Right cardiac atrium (tissue), 5 donors: ENCODE data around the gene GARIN6. TPM values are rescaled to one million over a fixed set of nuclear protein-coding genes. Genes with fewer than 3 reads are reported as not detected.
A peak's percentile ranks its signal among the peaks of the same experiment; 100 is the strongest.
"Not testable (repeated sequence)": the region's sequence is repeated elsewhere in the genome, so short reads cannot be mapped to it uniquely, and the experiment has no call there.

Source experiments
- ATAC-seq, 2 donors: fragments of 200-7000 bp; cut with Tn5 transposase; one replicate each; pipeline versions ENCODE4 v1.8.0 to v1.9.1; 2020; ENCODE audit warnings: moderate library complexity in 2 of 2, mild to moderate bottlenecking in 1 of 2
- DNase-seq, 3 donors: peaks; one replicate each; pipeline ENCODE4 v3.0.0-alpha.2; 2020
- H3K27ac ChIP-seq: one replicate; pipeline ENCODE4 v1.5.1; 2013; ENCODE audit warnings: mild to moderate bottlenecking, low read length, control low read depth, moderate library complexity
- H3K27me3 ChIP-seq: one replicate; pipeline ENCODE4 v1.6.1; 2013; ENCODE audit not compliant: control insufficient read depth, insufficient read depth
- H3K4me1 ChIP-seq: one replicate; pipeline ENCODE4 v1.6.1; 2013; ENCODE audit warnings: low read length; ENCODE audit not compliant: control insufficient read depth, insufficient read depth
- H3K4me3 ChIP-seq: one replicate; pipeline ENCODE4 v1.5.1; 2013; ENCODE audit warnings: low read length, control low read depth
- H3K9me3 ChIP-seq: one replicate; pipeline ENCODE4 v1.6.1; 2013; ENCODE audit warnings: low read length; ENCODE audit not compliant: control insufficient read depth
- WGBS: extraction: QIAGEN DNeasy Blood & Tissue Kit; methylation state at CpG from one replicate; pipeline ENCODE4 v1.1.7; 2013; 5-methylcytosine and 5-hydroxymethylcytosine counted together
- intact Hi-C, 4 donors: fragments of 100-400 bp; cut with DNase I; formaldehyde crosslinking; loops; one replicate each; pipeline versions ENCODE4 v1.11.0 to v1.14.0; 2022 to 2023
- long read RNA-seq, 4 donors: library from polyadenylated mRNA; unstranded; transcript quantifications; one replicate each; pipeline ENCODE4 v2.0.0, GENCODE V29; 2020 to 2021
- polyA plus RNA-seq: library from polyadenylated mRNA; stranded (reverse); fragments of 200-250 nt; gene quantifications from one replicate; pipeline ENCODE4 v1.2.3, GENCODE V29; 2013
- total RNA-seq, 4 donors: library from RNA; stranded (reverse); fragmentation: NEBNext Ultra II Directional; extraction: Animal tissue kit (Norgen Biotek cat#: 25700); gene quantifications; one replicate each; pipeline ENCODE4 v1.2.1, GENCODE V29; 2021
- donor health status: healthy with polysubstance abuse.
- donor health status: DM: no; HTN: yes; CAD: no.
- donor health status: DM: no; HTN: no; CAD: no.
- donor health status: DM: no; HTN: yes; CAD: no; lungs with severe emphysema.
- donor health status: DM: yes; HTN: yes; CAD: no.

GARIN6 gene
- total RNA-seq (not detected), polyA plus RNA-seq (not detected)
- long read RNA-seq, donor 1, result 0 reads
- long read RNA-seq, donor 2, result 0 reads
- long read RNA-seq, donor 3, result 0 reads
- long read RNA-seq, donor 4, result 0 reads

GRCh38 chr12:99647453-99647852 is at the start of gene GARIN6:
Gene GARIN6, plus strand, starts transcription at chr12:99647753. Its CDS starts 422 bp downstream, at chr12:99648175.
- Histone ChIP-seq H3K4me3 (no peak within 1 kb of the TSS), H3K27ac (no peak within 1 kb of the TSS), H3K4me1 (no peaks in the 10 kb centered on the region), H3K27me3 (no peaks in the 10 kb centered on the region), H3K9me3 (no peaks in the 10 kb centered on the region)
- 83% methylated on average over 4 of the region's 4 CpGs for WGBS
- DNase-seq, result no peak
- ATAC-seq, result peak in 1 of 2 donors; percentile 22
- intact Hi-C loops, result no loop called here

GRCh38 chr12:99598785-99599184 is 48.8 kb upstream of the GARIN6 start:
- intact Hi-C loops, result no loop called here
- Histone ChIP-seq H3K9me3 (no peaks in the 10 kb centered on the region), H3K27ac (no peak overlapping the region), H3K4me3 (no peak overlapping the region), H3K4me1 (no peaks in the 10 kb centered on the region), H3K27me3 (no peaks in the 10 kb centered on the region)
- ATAC-seq, result no peak
- WGBS, result 87% methylated on average over 2 of the region's 2 CpGs
- no peak for DNase-seq

GRCh38 chr12:99600388-99600787 is 47.2 kb upstream of the GARIN6 start:
- no peak for ATAC-seq

GRCh38 chr12:99609455-99610181 is 37.9 kb upstream of the GARIN6 start:
- intact Hi-C loops, result no loop called here
- Histone ChIP-seq H3K4me3 (no peak overlapping the region), H3K9me3 (no peaks in the 10 kb centered on the region), H3K27ac (no peak overlapping the region), H3K27me3 (no peaks in the 10 kb centered on the region), H3K4me1 (no peaks in the 10 kb centered on the region)
- DNase-seq, result no peak
- WGBS, result 61% methylated on average over 7 of the region's 7 CpGs
- no peak for ATAC-seq

More at GRCh38 chr12:99600388-99600787, 47.2 kb upstream of the GARIN6 start:
- Histone ChIP-seq H3K27ac (no peak overlapping the region), H3K4me3 (no peak overlapping the region), H3K9me3 (no peaks in the 10 kb centered on the region), H3K27me3 (no peaks in the 10 kb centered on the region), H3K4me1 (no peaks in the 10 kb centered on the region)
- intact Hi-C loops, result loop anchor here in 1 of 4 donors (2.0 kb wide), 1 partner anchor 70 kb away; no protein-coding TSS in a partner anchor
- DNase-seq, result no peak
- 54% methylated on average over 5 of the region's 5 CpGs for WGBS

GRCh38 chr12:99611117-99611516 is 36.4 kb upstream of the GARIN6 start:
- ATAC-seq (no peak), DNase-seq (no peak)
- H3K27ac ChIP-seq, result no peak overlapping the region
- no peaks in the 10 kb centered on the region for H3K9me3 ChIP-seq
- WGBS, result 44% methylated on average over 3 of the region's 3 CpGs
- intact Hi-C loops, result no loop called here
- H3K4me1 ChIP-seq, result no peaks in the 10 kb centered on the region
- H3K27me3 ChIP-seq, result no peaks in the 10 kb centered on the region
- no peak overlapping the region for H3K4me3 ChIP-seq

GRCh38 chr12:99611599-99611998 is 36.0 kb upstream of the GARIN6 start:
- intact Hi-C loops, result no loop called here
- WGBS, result 74% methylated on average over 3 of the region's 3 CpGs
- ATAC-seq, result no peak

GRCh38 chr12:99618657-99619056 is 28.9 kb upstream of the GARIN6 start:
- intact Hi-C loops, result no loop called here
- Histone ChIP-seq H3K4me3 (no peak overlapping the region), H3K9me3 (no peaks in the 10 kb centered on the region), H3K4me1 (no peaks in the 10 kb centered on the region), H3K27ac (no peak overlapping the region), H3K27me3 (no peaks in the 10 kb centered on the region)
- ATAC-seq (no peak), DNase-seq (no peak)
- 77% methylated on average over 4 of the region's 4 CpGs for WGBS

More at GRCh38 chr12:99611599-99611998, 36.0 kb upstream of the GARIN6 start:
- Histone ChIP-seq H3K27me3 (no peaks in the 10 kb centered on the region), H3K27ac (no peak overlapping the region), H3K4me1 (no peaks in the 10 kb centered on the region), H3K4me3 (no peak overlapping the region), H3K9me3 (no peaks in the 10 kb centered on the region)
- DNase-seq, result no peak

- Histone ChIP-seq H3K27me3 (no peaks in the 10 kb centered on the region), H3K27ac (no peak overlapping the region), H3K9me3 (no peaks in the 10 kb centered on the region), H3K4me3 (no peak overlapping the region), H3K4me1 (no peaks in the 10 kb centered on the region)
- no peak for DNase-seq
- intact Hi-C loops, result no loop called here
- no peak for ATAC-seq
- 58% methylated on average over 7 of the region's 7 CpGs for WGBS
These were observed 28.0 kb upstream of the GARIN6 start for GRCh38 chr12:99619389-99620158.

- H3K4me3 ChIP-seq, result no peak overlapping the region
- intact Hi-C loops, result no loop called here
- ATAC-seq, result no peak
- no peak for DNase-seq
- no peaks in the 10 kb centered on the region for H3K9me3 ChIP-seq
- no peaks in the 10 kb centered on the region for H3K4me1 ChIP-seq
- no peak overlapping the region for H3K27ac ChIP-seq
- no peaks in the 10 kb centered on the region for H3K27me3 ChIP-seq
These were observed 27.4 kb upstream of the GARIN6 start for GRCh38 chr12:99620159-99620479.

- H3K4me3 ChIP-seq, ATAC-seq, DNase-seq, H3K27ac ChIP-seq, intact Hi-C loops, H3K9me3 ChIP-seq, H3K27me3 ChIP-seq, H3K4me1 ChIP-seq: not testable (repeated sequence)
- WGBS, result 92% methylated on average over 2 of the region's 2 CpGs
These were observed 23.0 kb upstream of the GARIN6 start for GRCh38 chr12:99624591-99624990.

GRCh38 chr12:99627459-99627858 is 20.1 kb upstream of the GARIN6 start:
- no peak for DNase-seq
- no peaks in the 10 kb centered on the region for H3K9me3 ChIP-seq
- H3K27me3 ChIP-seq, result no peaks in the 10 kb centered on the region
- H3K27ac ChIP-seq, result no peak overlapping the region
- H3K4me3 ChIP-seq, result no peak overlapping the region
- intact Hi-C loops, result no loop called here
- H3K4me1 ChIP-seq, result no peaks in the 10 kb centered on the region
- no peak for ATAC-seq
- 63% methylated on average over 2 of the region's 2 CpGs for WGBS
